Activated CD8-positive, alpha-beta T cell treated with anti-CD3 and anti-CD28 coated beads, Interleukin-2, amount 10 ng/mL, durations not matched to agents 7 days and 5 days (primary cell): ENCODE results near the gene ARHGAP15. TPM values are rescaled to one million over a fixed set of nuclear protein-coding genes. Genes with fewer than 3 reads are reported as not detected.
A peak's percentile ranks its signal among the peaks of the same experiment; 100 is the strongest.

Experiments
- ATAC-seq: fragments of 150-1000 bp; cut with Tn5 transposase; one replicate; pipeline ENCODE4 v1.10.0; 2021; ENCODE audit warnings: moderate library complexity
- CTCF ChIA-PET: fragments of 350-600 bp; sonication (Branson Sonifier 250); formaldehyde crosslinking; loops from one replicate; lab custom pipeline; 2021; ENCODE audit warnings: antibody characterized with exemption; lab: Charles Lee
- POLR2A ChIA-PET: fragments of 350-600 bp; sonication (Branson Sonifier 250); formaldehyde crosslinking; loops from one replicate; lab custom pipeline; 2021; ENCODE audit warnings: antibody characterized with exemption; lab: Charles Lee
- DNase-seq: peaks from one replicate; pipeline ENCODE4 v3.0.0-alpha.2; 2020
- H3K27ac Mint-ChIP-seq: one replicate; pipeline ENCODE4 v1.8.0; 2021; ENCODE audit warnings: mild to moderate bottlenecking, mixed read lengths
- H3K27me3 Mint-ChIP-seq: one replicate; pipeline ENCODE4 v1.8.0; 2021; ENCODE audit warnings: low read depth, mixed read lengths
- H3K36me3 Mint-ChIP-seq: one replicate; pipeline ENCODE4 v1.8.0; 2021; ENCODE audit warnings: low read depth, mixed read lengths
- H3K4me1 Mint-ChIP-seq: one replicate; pipeline ENCODE4 v1.8.0; 2021; ENCODE audit warnings: low read depth, mixed read lengths
- H3K4me3 Mint-ChIP-seq: one replicate; pipeline ENCODE4 v1.8.0; 2021; ENCODE audit warnings: mild to moderate bottlenecking, mixed read lengths
- H3K9me3 Mint-ChIP-seq: one replicate; pipeline ENCODE4 v1.8.0; 2022; ENCODE audit warnings: mixed read lengths; ENCODE audit not compliant: insufficient read depth
- total RNA-seq, 2 experiments: library from RNA; stranded (reverse); gene quantifications; one replicate each; pipeline ENCODE4 v1.2.3, GENCODE V29; 2021

Gene ARHGAP15
- total RNA-seq, 2 experiments from 2014 or later = 154 to 158 TPM

DNA sequence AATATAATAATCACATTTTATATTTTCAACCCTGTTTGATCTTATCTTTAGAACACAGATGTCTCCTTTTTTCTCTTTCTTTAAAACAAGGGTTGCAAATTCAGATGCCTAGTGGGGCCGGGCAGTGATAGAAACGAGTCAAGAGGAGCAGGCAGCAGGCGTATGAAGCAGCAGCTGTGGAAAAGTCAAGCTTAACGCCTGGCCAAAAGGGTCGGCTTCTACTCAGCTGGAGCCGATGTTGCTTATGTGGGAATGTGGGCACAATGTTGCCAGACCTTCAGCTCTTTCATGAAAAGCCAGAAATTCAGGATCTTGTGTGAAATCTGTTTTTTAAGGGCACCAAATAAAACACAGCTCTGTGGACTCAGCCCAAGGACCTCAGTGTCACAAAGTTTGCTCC is 642.7 kb downstream of the ARHGAP15 start:
- no peaks in the 10 kb centered on the region for H3K9me3 Mint-ChIP-seq
- DNase-seq = no peak
- peaks cover 21% of the 10 kb centered on the region for H3K36me3 Mint-ChIP-seq
- ATAC-seq = no peak
- ChIA-PET CTCF (no interaction called here), POLR2A (no interaction called here)
- H3K4me3 Mint-ChIP-seq = no peak overlapping the region
- no peaks in the 10 kb centered on the region for H3K4me1 Mint-ChIP-seq
- no peaks in the 10 kb centered on the region for H3K27me3 Mint-ChIP-seq
- H3K27ac Mint-ChIP-seq = no peak overlapping the region

- CTCF ChIA-PET = no interaction called here
- no peaks in the 10 kb centered on the region for H3K4me1 Mint-ChIP-seq
- ATAC-seq (no peak), DNase-seq (no peak)
- POLR2A ChIA-PET = no interaction called here
- H3K27ac Mint-ChIP-seq = no peak overlapping the region
- no peaks in the 10 kb centered on the region for H3K36me3 Mint-ChIP-seq
- H3K27me3 Mint-ChIP-seq = no peaks in the 10 kb centered on the region
- no peak overlapping the region for H3K4me3 Mint-ChIP-seq
- H3K9me3 Mint-ChIP-seq = no peaks in the 10 kb centered on the region
Observed at GRCh38 chr2:143776526-143777297, 647.5 kb downstream of the ARHGAP15 start.

GRCh38 chr2:143779021-143779420 is 649.8 kb downstream of the ARHGAP15 start:
- ATAC-seq = no peak
- no peaks in the 10 kb centered on the region for H3K27me3 Mint-ChIP-seq
- no peak overlapping the region for H3K27ac Mint-ChIP-seq
- no peaks in the 10 kb centered on the region for H3K4me1 Mint-ChIP-seq
- H3K4me3 Mint-ChIP-seq = no peak overlapping the region
- ChIA-PET CTCF (no interaction called here), POLR2A (no interaction called here)
- H3K36me3 Mint-ChIP-seq = no peaks in the 10 kb centered on the region
- H3K9me3 Mint-ChIP-seq = no peaks in the 10 kb centered on the region
- DNase-seq = no peak

DNA sequence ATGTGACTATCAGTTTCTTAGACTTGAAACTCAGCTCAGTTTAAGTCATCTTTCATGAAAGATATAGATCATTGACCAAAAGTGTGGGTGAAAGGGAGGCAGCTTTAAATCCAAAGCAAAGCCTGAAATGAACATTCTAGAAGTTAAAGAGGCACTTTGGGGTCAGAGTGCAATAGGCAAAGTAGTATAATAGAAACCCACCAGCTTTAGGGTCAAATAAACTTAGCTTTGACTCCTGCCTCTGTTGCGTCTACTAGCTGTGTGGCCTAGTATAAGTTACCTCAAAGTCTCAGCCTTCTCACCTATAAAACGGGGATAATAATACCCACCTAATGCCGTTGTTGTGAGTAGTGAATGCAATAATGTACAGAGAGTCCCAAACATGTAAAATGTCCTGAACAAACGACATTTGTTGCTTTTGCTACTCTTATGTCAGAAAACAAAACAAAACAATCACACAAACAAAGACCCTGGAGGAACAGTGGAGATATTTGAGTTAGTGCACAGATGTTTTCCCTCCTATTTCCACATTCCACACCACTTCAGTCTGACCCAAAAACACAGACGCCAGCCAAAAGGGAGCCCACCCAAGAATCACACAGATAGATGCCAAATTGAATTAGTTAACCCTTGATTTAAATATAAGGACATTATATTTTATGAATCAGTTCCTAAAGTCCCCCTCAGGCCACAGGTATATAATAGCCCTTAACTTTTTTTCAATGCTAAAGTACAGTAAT is 657.0 kb downstream of the ARHGAP15 start:
- DNase-seq = no peak
- H3K27ac Mint-ChIP-seq = no peak overlapping the region
- no peak overlapping the region for H3K4me3 Mint-ChIP-seq
- ChIA-PET CTCF (no interaction called here), POLR2A (no interaction called here)
- no peaks in the 10 kb centered on the region for H3K4me1 Mint-ChIP-seq
- no peak for ATAC-seq
- H3K36me3 Mint-ChIP-seq = no peaks in the 10 kb centered on the region
- H3K9me3 Mint-ChIP-seq = no peaks in the 10 kb centered on the region
- H3K27me3 Mint-ChIP-seq = peaks cover 15% of the 10 kb centered on the region

- no peaks in the 10 kb centered on the region for H3K4me1 Mint-ChIP-seq
- ATAC-seq (no peak), DNase-seq (no peak)
- peaks cover 15% of the 10 kb centered on the region for H3K27me3 Mint-ChIP-seq
- H3K36me3 Mint-ChIP-seq = no peaks in the 10 kb centered on the region
- H3K4me3 Mint-ChIP-seq = no peak overlapping the region
- H3K9me3 Mint-ChIP-seq = no peaks in the 10 kb centered on the region
- ChIA-PET CTCF (no interaction called here), POLR2A (no interaction called here)
- H3K27ac Mint-ChIP-seq = no peak overlapping the region
Observed at GRCh38 chr2:143787674-143788073, 658.5 kb downstream of the ARHGAP15 start.

GRCh38 chr2:143792602-143793001 is 663.4 kb downstream of the ARHGAP15 start:
- Mint-ChIP-seq H3K4me3 (no peak overlapping the region), H3K9me3 (peaks cover 3% of the 10 kb centered on the region), H3K27me3 (peaks cover 14% of the 10 kb centered on the region), H3K36me3 (no peaks in the 10 kb centered on the region), H3K27ac (no peak overlapping the region), H3K4me1 (no peaks in the 10 kb centered on the region)
- ChIA-PET CTCF (no interaction called here), POLR2A (no interaction called here)
- ATAC-seq (no peak), DNase-seq (no peak)

DNA sequence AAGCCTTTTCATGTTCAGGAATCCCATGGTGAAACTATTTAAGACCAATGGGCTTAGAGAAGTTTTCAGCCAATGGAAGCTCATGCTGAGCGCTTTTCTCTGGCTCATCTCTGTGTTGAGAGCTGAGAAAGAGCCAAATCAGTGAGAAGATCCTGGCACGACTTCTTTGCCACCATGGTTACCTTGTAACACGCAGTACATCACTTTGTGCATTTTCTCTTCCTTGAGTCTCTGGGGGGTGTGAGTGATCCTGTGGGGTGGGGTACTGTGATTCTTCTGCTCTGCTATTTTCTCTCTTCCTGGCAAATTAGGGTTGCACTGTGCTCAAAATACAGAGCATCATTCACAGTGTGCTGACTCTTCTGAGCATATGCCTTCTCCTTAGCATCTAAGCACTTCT is 664.2 kb downstream of the ARHGAP15 start:
- ChIA-PET CTCF (no interaction called here), POLR2A (no interaction called here)
- peaks cover 3% of the 10 kb centered on the region for H3K9me3 Mint-ChIP-seq
- no peak overlapping the region for H3K4me3 Mint-ChIP-seq
- H3K4me1 Mint-ChIP-seq = no peaks in the 10 kb centered on the region
- ATAC-seq (no peak), DNase-seq (no peak)
- H3K27me3 Mint-ChIP-seq = peaks cover 10% of the 10 kb centered on the region
- no peaks in the 10 kb centered on the region for H3K36me3 Mint-ChIP-seq
- H3K27ac Mint-ChIP-seq = no peak overlapping the region

GRCh38 chr2:143796051-143796450 is 666.8 kb downstream of the ARHGAP15 start:
- Mint-ChIP-seq H3K9me3 (peaks cover 3% of the 10 kb centered on the region), H3K4me3 (no peak overlapping the region), H3K27ac (no peak overlapping the region), H3K27me3 (no peaks in the 10 kb centered on the region), H3K4me1 (no peaks in the 10 kb centered on the region), H3K36me3 (no peaks in the 10 kb centered on the region)
- POLR2A ChIA-PET = no interaction called here
- ATAC-seq = no peak
- CTCF ChIA-PET = no interaction called here
- DNase-seq = no peak

- Mint-ChIP-seq H3K36me3 (no peaks in the 10 kb centered on the region), H3K9me3 (no peaks in the 10 kb centered on the region), H3K27ac (no peak overlapping the region), H3K4me3 (no peak overlapping the region), H3K4me1 (peaks cover 7% of the 10 kb centered on the region), H3K27me3 (peaks cover 3% of the 10 kb centered on the region)
- ChIA-PET CTCF (no interaction called here), POLR2A (no interaction called here)
- ATAC-seq (no peak), DNase-seq (no peak)
Observed at GRCh38 chr2:143801561-143801960, 672.3 kb downstream of the ARHGAP15 start.

DNA sequence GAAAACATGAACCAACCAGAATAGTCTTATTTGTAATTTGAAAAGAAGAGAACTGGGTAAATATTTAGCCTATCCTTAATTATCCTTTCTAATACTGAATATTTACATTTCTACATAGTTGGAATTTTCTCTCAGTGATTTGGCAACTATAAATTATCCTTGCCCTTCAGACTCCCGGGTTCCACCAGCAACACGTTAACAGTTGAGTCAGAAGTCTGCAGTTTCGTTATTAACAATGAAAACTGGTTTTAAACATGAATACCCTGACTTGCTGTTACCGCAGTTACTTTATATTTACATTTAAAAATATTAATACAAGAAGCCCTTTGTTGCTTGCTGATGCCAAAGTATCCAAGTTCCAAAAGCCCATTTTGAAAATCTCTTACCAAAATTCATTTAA is 673.0 kb downstream of the ARHGAP15 start:
- ATAC-seq = no peak

DNA sequence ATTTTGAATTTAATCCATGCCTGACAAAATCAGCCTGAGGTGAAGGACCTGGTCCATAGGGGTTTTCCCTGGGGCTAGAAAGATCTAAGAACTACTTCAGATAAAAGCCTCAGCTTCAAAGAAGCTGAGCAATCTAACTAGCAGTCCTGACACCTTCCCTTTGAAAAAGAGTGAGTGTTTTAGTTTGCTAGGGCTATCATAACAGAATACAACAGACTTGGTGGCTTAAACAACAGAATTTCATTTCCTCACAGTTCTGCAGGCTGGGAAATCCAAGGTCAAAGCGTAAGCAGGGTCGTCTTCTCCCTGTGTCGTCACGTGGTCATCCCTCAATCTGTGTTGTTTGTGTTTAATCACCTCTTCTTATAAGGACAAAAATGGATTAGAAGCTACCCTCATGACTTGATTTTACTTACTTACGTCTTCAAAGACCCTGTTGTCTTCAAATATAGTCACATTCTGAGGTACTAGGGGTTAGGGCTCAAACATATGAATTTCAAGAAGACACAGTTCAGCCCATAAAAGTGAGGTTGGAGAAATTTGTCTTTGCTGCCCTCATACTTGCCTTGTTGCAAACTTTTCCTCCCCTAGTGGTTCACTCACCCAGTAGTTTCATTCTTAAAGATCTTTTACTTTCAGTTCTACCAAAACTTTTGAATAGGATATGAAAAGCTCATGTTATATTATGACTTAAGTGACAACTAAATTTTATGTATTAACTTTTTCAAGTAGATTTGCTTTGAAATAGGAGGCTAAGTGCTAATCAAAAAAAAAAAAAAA is 673.8 kb downstream of the ARHGAP15 start:
- peak; percentile 44 for ATAC-seq
- CTCF ChIA-PET = interaction anchor here (1.2 kb wide), 2 partner anchors 12 to 105 kb away, joined by 3 to 4 read pairs; no protein-coding TSS in a partner anchor
- H3K27ac Mint-ChIP-seq = peak overlapping the region; percentile 28

More for the DNA sequence above, 673.0 kb downstream of the ARHGAP15 start:
- Mint-ChIP-seq H3K4me3 (no peak overlapping the region), H3K4me1 (peaks cover 7% of the 10 kb centered on the region), H3K9me3 (no peaks in the 10 kb centered on the region), H3K27me3 (peaks cover 3% of the 10 kb centered on the region), H3K27ac (no peak overlapping the region), H3K36me3 (no peaks in the 10 kb centered on the region)
- ChIA-PET POLR2A (no interaction called here), CTCF (no interaction called here)
- DNase-seq = no peak

More for the DNA sequence above, 673.8 kb downstream of the ARHGAP15 start:
- Mint-ChIP-seq H3K4me1 (peaks cover 7% of the 10 kb centered on the region), H3K27me3 (peaks cover 3% of the 10 kb centered on the region), H3K9me3 (no peaks in the 10 kb centered on the region), H3K4me3 (no peak overlapping the region), H3K36me3 (no peaks in the 10 kb centered on the region)
- DNase-seq = no peak
- POLR2A ChIA-PET = interaction anchor here (0.6 to 0.7 kb wide), 2 partner anchors 823 to 939 kb away, joined by 3 read pairs; no protein-coding TSS in a partner anchor
